Activated CD8-positive, alpha-beta memory T cell treated with anti-CD3 and anti-CD28 coated beads, Interleukin-2, amount 50 U/mL, for 4 hours (primary cell): ENCODE measurements around the gene PPM1H.

Source experiments
- DNase-seq: peaks from one replicate; pipeline ENCODE4 v3.0.0-alpha.2; 2020

Gene PPM1H

GRCh38 chr12:62787611-62788010 lies 147.3 kb downstream of the PPM1H start:
- no peak for DNase-seq

DNA sequence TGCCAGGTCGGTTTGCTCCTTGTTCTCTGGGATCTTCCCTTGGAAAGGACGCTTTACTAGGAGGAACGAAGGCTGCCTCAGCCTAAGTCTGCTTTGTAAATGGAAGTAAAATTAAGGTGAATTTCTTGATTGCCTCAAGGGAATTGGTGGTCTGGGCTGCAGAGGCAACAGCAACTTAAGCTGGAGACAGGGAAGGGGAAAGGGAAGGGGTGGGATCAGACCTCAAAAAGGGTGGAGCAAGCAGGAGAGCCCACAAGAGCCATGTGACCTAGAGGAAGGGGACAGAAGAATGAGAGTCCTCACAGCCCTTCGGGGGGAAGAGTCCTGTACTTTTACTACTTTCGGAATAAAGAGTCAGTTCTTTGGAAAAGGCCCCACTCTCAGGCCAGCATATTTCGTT lies 147.9 kb downstream of the PPM1H start:
- no peak for DNase-seq

DNA sequence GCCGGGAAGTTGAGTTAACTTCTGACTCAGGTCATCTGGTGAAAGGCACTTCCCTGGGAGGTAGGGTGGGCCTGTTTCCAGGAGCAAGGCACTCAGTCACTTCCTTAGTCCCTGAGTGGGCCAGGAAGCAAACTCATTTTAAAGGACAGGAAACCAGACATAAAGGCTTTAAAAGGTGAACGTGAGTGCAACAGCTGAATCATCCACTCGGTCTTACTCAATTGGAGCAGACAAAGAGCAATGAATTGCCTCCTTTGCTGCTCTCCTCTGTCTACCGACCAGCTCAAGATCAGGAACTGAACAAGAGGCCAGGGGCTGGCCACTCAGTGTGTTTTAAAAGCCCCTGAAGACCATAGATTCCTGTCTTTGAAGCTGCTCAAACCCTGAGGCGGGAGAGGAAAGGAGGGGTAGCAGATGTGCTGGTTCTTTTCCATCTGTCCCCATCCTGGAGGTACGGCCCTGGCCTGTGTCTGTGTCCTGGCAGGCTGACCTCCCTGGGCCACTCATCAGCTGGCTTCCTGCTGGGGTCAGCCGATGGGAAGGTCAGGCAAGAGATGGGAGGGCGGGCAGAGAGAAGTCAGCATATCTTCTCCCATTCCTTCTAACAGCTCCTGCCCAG lies 148.9 kb downstream of the PPM1H start:
- DNase-seq: no peak

DNA sequence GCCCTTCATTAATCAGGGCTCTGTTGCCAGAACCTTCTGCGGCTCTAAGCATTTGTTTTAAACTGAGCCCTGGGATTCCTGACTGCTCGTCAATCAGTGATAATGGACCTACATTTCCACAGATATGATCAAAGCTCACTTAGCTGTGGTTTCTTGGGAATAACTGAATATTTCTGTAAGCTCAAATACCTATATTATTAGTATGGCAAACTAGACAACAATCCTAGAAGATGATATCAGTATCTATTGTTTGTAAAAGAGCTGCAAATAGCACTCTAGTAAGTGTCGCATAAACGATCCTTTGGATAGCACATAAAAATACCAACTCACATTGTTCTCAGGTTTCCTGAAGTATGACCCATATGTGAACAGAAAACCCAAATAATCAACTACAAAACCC lies 150.4 kb downstream of the PPM1H start:
- no peak for DNase-seq

DNA sequence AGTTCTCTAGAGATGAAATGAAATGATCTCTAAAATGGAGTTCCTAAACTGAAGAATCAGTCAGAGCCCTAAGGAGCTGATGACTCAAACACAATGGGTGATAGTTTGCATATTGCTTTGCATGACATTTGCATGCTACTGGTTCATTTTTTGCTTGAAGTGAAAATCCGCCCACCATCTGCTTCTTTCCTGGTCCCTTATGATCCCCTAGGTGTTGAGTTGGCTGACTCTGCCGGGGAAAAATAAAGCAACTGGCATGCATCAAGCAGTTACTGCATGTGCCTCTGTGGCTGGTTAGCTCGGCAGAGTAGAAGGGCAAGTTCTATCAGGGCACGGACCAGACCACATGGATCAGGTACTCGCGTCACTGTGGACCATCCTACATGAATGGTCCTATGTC lies 151.1 kb downstream of the PPM1H start:
- DNase-seq: no peak

- DNase-seq: no peak
Measured at GRCh38 chr12:62781136-62781880, 153.6 kb downstream of the PPM1H start.

- no peak for DNase-seq
Measured at GRCh38 chr12:62779488-62779887, 155.5 kb downstream of the PPM1H start.

GRCh38 chr12:62778187-62778586 lies 156.8 kb downstream of the PPM1H start:
- no peak for DNase-seq

DNA sequence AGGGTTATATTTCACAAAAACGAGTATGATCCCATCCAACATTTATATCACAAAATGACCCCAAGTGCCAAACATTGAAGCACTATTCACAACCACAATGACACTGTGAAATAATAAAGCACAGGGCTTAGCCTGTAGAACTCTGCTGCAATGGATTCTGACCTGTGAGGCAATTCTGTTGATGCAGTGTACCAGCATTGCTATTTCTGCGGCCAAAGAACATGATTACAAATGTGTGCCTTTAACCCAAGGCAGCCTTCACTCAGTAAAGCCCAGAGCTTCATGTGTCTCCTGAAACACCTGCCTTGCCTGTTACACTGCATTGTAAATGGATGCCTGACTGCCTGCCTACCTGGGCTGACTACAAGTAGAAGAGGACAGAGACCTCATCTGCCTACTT lies 158.0 kb downstream of the PPM1H start:
- no peak for DNase-seq

GRCh38 chr12:62776575-62776974 lies 158.4 kb downstream of the PPM1H start:
- DNase-seq: no peak

DNA sequence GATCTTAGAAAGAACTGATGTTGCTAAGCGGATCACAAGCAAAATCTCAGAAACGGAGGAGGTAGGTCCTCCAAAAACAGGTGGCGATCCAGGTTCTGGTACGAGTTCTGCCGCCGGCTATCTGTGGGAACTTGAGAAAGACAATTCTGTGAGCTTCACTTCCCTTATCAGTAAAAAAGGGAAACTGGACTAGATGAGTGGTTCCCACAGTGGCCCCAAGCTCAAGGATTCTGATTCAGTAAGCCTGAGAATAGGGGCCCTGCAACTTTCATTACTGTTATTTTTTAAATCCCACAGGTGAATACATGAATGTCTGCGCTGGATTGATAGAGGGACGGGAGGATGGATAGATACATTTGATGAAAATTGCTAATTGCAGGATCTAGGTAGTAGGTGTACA lies 160.2 kb downstream of the PPM1H start:
- no peak for DNase-seq

DNA sequence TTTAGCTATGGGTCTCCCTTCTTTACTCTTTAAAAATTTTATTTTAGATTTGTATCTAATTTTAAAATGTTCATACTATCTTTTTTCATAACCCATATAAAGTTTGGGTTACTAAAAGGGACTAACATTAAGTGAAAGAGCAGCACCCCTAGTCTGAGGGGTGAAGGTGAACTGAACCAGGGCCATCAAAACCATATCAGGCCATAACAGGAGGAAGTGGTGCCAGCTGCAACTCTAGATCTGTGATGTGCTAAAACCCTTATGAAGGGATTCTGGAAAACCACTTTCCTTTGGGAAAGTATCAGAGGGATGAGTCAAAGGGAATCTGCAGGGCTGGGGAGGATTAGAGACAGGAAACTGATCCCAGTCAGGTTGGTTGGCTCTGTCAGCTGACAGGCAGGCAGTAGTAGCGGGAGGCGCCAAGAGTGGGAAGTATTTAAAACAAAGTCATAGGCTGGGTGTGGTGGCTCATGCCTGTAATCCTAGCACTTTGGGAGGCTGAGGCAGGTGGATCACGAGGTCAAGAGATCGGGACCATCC lies 162.5 kb downstream of the PPM1H start:
- no peak for DNase-seq

GRCh38 chr12:62771828-62772227 lies 163.1 kb downstream of the PPM1H start:
- no peak for DNase-seq

GRCh38 chr12:62770381-62770780 lies 164.6 kb downstream of the PPM1H start:
- no peak for DNase-seq

- DNase-seq: no peak
Measured at GRCh38 chr12:62769076-62769619, 165.8 kb downstream of the PPM1H start.

- no peak for DNase-seq
Measured at GRCh38 chr12:62767946-62768345, 167.0 kb downstream of the PPM1H start.

- no peak for DNase-seq
Measured at GRCh38 chr12:62767496-62767895, 167.5 kb downstream of the PPM1H start.

- DNase-seq: no peak
Measured at GRCh38 chr12:62766496-62766895, 168.5 kb downstream of the PPM1H start.

- no peak for DNase-seq
Measured at GRCh38 chr12:62763861-62764645, 170.9 kb downstream of the PPM1H start.

DNA sequence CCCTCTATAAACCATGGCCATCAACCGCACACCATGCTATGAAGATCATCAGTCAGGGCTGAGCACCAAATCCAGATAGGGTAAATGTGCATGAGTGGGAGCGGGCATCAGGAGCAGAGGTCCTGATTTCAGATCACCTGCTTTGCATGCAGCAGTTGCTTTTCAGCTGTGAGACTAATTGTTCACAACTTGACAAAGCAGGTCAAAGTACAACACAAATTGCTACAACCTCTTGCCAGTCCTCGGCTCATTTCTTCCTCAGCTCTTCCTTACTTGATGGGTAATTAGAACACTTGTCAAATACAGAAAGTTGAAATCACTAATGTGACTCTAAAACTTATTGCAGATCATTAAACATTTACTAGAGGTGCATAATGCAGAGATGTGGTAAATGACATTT lies 171.6 kb downstream of the PPM1H start:
- no peak for DNase-seq

DNA sequence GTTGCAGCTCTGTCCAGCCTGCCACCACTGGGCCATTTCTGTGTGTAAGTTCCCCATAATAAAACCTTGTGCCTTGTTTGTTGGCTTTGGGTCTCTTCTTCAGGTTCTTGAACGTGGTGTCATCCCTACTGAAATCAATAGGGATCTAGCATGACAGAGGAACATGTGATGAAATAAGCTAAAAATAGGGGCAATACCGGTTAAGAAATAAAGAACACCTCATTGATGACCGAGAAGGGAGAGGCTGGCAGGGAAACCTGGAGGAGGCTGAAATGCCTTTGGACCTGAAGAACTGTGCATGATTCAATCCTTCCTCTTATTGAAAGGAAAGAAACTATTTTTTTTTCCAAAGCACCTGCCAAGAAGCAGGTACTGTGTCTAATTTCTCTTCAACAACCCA lies 172.3 kb downstream of the PPM1H start:
- DNase-seq: no peak

GRCh38 chr12:62761658-62762057 lies 173.3 kb downstream of the PPM1H start:
- DNase-seq: no peak

GRCh38 chr12:62760779-62761178 lies 174.2 kb downstream of the PPM1H start:
- DNase-seq: no peak
